K562 (cell line): ENCODE results near the gene LRRC74B. TPM values are rescaled to one million over a fixed set of nuclear protein-coding genes. Genes with fewer than 3 reads are reported as not detected.

Source experiments
- CAMTA2 ChIP-seq: fragments of 250-450 bp; sonication (Bioruptor Pico); conservative IDR thresholded peaks from 2 replicates; pipeline ENCODE4 v1.5.1; 2022
- GATAD2A ChIP-seq: fragments of 450-650 bp; IDR thresholded peaks from 2 replicates; pipeline ENCODE4 v1.6.1; 2017
- MITF ChIP-seq: IDR thresholded peaks from 2 replicates; pipeline ENCODE4 v1.6.1; 2014; ENCODE audit warnings: antibody characterized with exemption
- NR2F6 ChIP-seq: fragments of 450-650 bp; formaldehyde crosslinking; IDR thresholded peaks from 2 replicates; pipeline ENCODE4 v1.4.0; 2020; ENCODE audit warnings: mild to moderate bottlenecking
- POLR2G ChIP-seq: fragments of 200-400 bp; formaldehyde crosslinking; IDR thresholded peaks from 2 replicates; pipeline ENCODE4 v1.6.1; 2017; ENCODE audit warnings: low read depth, mild to moderate bottlenecking, antibody characterized with exemption, low read length, moderate library complexity
- POLR2H ChIP-seq: IDR thresholded peaks from 2 replicates; pipeline ENCODE4 v1.6.1; 2016; ENCODE audit warnings: missing genetic modification characterization, low read depth, mild to moderate bottlenecking, control low read depth, missing compliant biosample characterization, moderate library complexity
- POLR3A ChIP-seq: IDR thresholded peaks from 2 replicates; pipeline ENCODE4 v1.6.1; 2011; ENCODE audit warnings: borderline replicate concordance, mild to moderate bottlenecking, moderate library complexity; ENCODE audit not compliant: insufficient read length, insufficient read depth; ENCODE audit errors: extremely low read depth
- RBM17 ChIP-seq: fragments of 200-400 bp; formaldehyde crosslinking; IDR thresholded peaks from 2 replicates; pipeline ENCODE4 v1.6.1; 2017; ENCODE audit warnings: low read depth, mild to moderate bottlenecking, low read length, borderline replicate concordance
- RBM22 ChIP-seq: fragments of 200-400 bp; formaldehyde crosslinking; IDR thresholded peaks from 2 replicates; pipeline ENCODE4 v1.6.1; 2018; ENCODE audit warnings: low read length, low read depth; ENCODE audit not compliant: poor library complexity, severe bottlenecking
- RBM34 ChIP-seq: fragments of 200-400 bp; formaldehyde crosslinking; IDR thresholded peaks from 2 replicates; pipeline ENCODE4 v1.6.1; 2018; ENCODE audit warnings: low read length, borderline replicate concordance; ENCODE audit not compliant: insufficient read depth
- SAFB ChIP-seq: fragments of 200-400 bp; formaldehyde crosslinking; IDR thresholded peaks from 2 replicates; pipeline ENCODE4 v1.6.1; 2017; ENCODE audit warnings: low read depth, low read length, borderline replicate concordance
- SAP30 ChIP-seq: fragments of 200-600 bp; sonication (generic); IDR thresholded peaks from 2 replicates; pipeline ENCODE4 v1.6.1; 2012; ENCODE audit warnings: borderline replicate concordance, low read depth, mild to moderate bottlenecking, moderate library complexity, low read length, control low read depth, inconsistent platforms; ENCODE audit not compliant: insufficient read depth, poor library complexity, severe bottlenecking
- SMAD3 ChIP-seq: fragments of 450-650 bp; formaldehyde crosslinking; conservative IDR thresholded peaks from 2 replicates; pipeline ENCODE4 v1.4.0; 2020; ENCODE audit warnings: mild to moderate bottlenecking
- ZNF398 ChIP-seq: fragments of 250-450 bp; sonication (Bioruptor Pico); IDR thresholded peaks from 2 replicates; pipeline ENCODE4 v1.8.0; 2021; ENCODE audit warnings: moderate library complexity, mild to moderate bottlenecking, inconsistent platforms
- polyA plus RNA-seq, 8 experiments: library from polyadenylated mRNA; depleted of rRNA in 4 of 8; stranded (reverse) in 5 of 8; unstranded in 3 of 8; fragments of >200 nt; fragmentation: Nextera tagmentation in 2 of 8; fragmentation: Illumina TruSeq in 1 of 8; extraction: Ambion mirVana in 2 of 8; extraction: Trizol in 1 of 8; gene quantifications; 2 replicates each; pipeline versions ENCODE4 v1.2.1 to v1.2.3, GENCODE V29; 2011 to 2014; ENCODE audit warnings: inconsistent platforms in 1 of 8, missing spikeins in 1 of 8
- total RNA-seq, 7 experiments: library from RNA; depleted of rRNA in 6 of 7; stranded (reverse); fragments of >200 nt in 6 of 7; fragmentation: Illumina TruSeq in 2 of 7; extraction: Trizol in 2 of 7; gene quantifications; 2 replicates each; pipeline versions ENCODE4 v1.2.1 to v1.2.3, GENCODE V29; 2011 to 2021; ENCODE audit warnings: low replicate concordance in 1 of 7
- TF ChIP-seq, protein P1 (sequence below), 3 experiments: IDR thresholded peaks in 2 of 3; conservative IDR thresholded peaks in 1 of 3; 2 replicates each; pipeline ENCODE4 v1.5.1; 2011 to 2012; ENCODE audit warnings: low read length in 3 of 3, mild to moderate bottlenecking in 3 of 3, control low read depth in 2 of 3, improper control_type of control experiment in 1 of 3, inconsistent platforms in 1 of 3, low read depth in 1 of 3, mixed read lengths in 1 of 3, moderate library complexity in 1 of 3; ENCODE audit not compliant: insufficient read depth in 2 of 3

LRRC74B gene
- total and polyA plus RNA-seq, 9 of the 15 experiments (the other 6 are each of a cell fraction or from before 2014, with no cell fraction given), result not detected

GRCh38 chr22:21013657-21014201 lies 32.0 kb upstream of the LRRC74B start (continued):
- TF ChIP-seq, protein P1, sequence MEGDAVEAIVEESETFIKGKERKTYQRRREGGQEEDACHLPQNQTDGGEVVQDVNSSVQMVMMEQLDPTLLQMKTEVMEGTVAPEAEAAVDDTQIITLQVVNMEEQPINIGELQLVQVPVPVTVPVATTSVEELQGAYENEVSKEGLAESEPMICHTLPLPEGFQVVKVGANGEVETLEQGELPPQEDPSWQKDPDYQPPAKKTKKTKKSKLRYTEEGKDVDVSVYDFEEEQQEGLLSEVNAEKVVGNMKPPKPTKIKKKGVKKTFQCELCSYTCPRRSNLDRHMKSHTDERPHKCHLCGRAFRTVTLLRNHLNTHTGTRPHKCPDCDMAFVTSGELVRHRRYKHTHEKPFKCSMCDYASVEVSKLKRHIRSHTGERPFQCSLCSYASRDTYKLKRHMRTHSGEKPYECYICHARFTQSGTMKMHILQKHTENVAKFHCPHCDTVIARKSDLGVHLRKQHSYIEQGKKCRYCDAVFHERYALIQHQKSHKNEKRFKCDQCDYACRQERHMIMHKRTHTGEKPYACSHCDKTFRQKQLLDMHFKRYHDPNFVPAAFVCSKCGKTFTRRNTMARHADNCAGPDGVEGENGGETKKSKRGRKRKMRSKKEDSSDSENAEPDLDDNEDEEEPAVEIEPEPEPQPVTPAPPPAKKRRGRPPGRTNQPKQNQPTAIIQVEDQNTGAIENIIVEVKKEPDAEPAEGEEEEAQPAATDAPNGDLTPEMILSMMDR (IDR thresholded peaks at IDR 0.05 in 2 of 3, conservative IDR thresholded peaks at IDR 0.05 in 1 of 3; ENCODE audit: insufficient read depth in 2 of 3, low read depth in 1 of 3, low read length in 3 of 3), result 0 out of 6 replicates have a peak, but pooled peaks of 1 of the 3 experiments have one; percentile 1
- no peak for TF ChIP-seq RBM17
- TF ChIP-seq SMAD3 (CRISPR knock-in tag), result 0 out of 2 replicates have a peak, but pooled peaks have one; percentile 11
- TF ChIP-seq CAMTA2, result peak; percentile 89; the same call in 1 of the 2 replicates
- TF ChIP-seq NR2F6 (CRISPR knock-in tag), result peak; percentile 92
- no peak for TF ChIP-seq POLR2H (tag)
- no peak for TF ChIP-seq POLR3A
- TF ChIP-seq POLR2G, result peak; percentile 88
- TF ChIP-seq ZNF398 (CRISPR knock-in tag), result no peak
- TF ChIP-seq SAFB, result no peak
- TF ChIP-seq SAP30, result peak; percentile 47
- no peak for TF ChIP-seq RBM34
- no peak for TF ChIP-seq GATAD2A
- TF ChIP-seq RBM22, result no peak
- TF ChIP-seq MITF, result no peak
